Activated naive CD8-positive, alpha-beta T cell (primary cell): ENCODE measurements around the gene EIF3K.
"Not testable (repeated sequence)": the region's sequence is repeated elsewhere in the genome, so short reads cannot be mapped to it uniquely, and the experiment has no call there.

ENCODE experiments used
- H3K27ac Mint-ChIP-seq: one replicate; pipeline ENCODE4 v1.8.0; 2021; ENCODE audit warnings: mixed read lengths
- H3K27me3 Mint-ChIP-seq: one replicate; pipeline ENCODE4 v1.8.0; 2021; ENCODE audit warnings: mixed read lengths
- H3K36me3 Mint-ChIP-seq: one replicate; pipeline ENCODE4 v1.8.0; 2021; ENCODE audit warnings: mixed read lengths
- H3K4me1 Mint-ChIP-seq: one replicate; pipeline ENCODE4 v1.8.0; 2021; ENCODE audit warnings: low read depth, mixed read lengths
- H3K4me3 Mint-ChIP-seq: one replicate; pipeline ENCODE4 v1.8.0; 2021; ENCODE audit warnings: mild to moderate bottlenecking, mixed read lengths
- H3K9me3 Mint-ChIP-seq: one replicate; pipeline ENCODE4 v1.8.0; 2021; ENCODE audit warnings: low read depth, mixed read lengths

Gene EIF3K

DNA sequence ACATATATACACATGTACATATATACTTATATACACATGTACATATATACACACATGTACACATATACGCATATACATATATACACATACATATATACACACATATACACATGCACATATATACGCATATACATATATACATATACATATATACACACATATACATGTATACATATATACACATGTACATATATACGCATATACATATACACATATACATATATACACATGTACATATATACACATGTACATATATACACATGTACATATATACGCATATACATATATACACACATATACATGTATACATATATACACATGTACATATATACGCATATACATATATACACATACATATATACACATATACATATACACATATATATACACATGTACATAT lies 16.1 kb upstream of the EIF3K start:
- H3K4me3 Mint-ChIP-seq, H3K27me3 Mint-ChIP-seq, H3K4me1 Mint-ChIP-seq, H3K9me3 Mint-ChIP-seq, H3K27ac Mint-ChIP-seq, H3K36me3 Mint-ChIP-seq: not testable (repeated sequence)

DNA sequence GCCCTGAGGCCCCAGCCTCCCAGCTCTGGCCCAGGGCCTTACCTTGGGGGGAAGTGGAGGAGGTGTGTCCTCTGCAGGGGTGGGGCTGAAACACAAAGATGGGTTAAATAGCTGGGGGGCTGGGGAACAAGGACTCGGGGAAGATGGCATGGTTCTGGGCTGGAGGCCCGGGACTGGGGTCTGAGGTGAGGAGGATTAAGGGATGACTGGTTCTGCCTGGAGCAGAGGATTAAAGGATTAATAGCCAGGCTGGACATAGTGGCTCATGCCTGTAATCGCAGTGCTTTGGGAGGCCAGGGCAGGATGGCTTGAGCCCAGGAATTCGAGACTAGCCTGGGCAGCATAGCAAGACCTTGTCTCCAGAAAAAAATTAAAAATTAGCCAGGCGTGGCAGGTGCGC lies 12.9 kb upstream of the EIF3K start:
- Mint-ChIP-seq H3K4me1 (no peaks in the 10 kb centered on the region), H3K27me3 (no peaks in the 10 kb centered on the region), H3K27ac (no peak overlapping the region), H3K4me3 (no peak overlapping the region), H3K9me3 (no peaks in the 10 kb centered on the region), H3K36me3 (peaks cover 4% of the 10 kb centered on the region)

DNA sequence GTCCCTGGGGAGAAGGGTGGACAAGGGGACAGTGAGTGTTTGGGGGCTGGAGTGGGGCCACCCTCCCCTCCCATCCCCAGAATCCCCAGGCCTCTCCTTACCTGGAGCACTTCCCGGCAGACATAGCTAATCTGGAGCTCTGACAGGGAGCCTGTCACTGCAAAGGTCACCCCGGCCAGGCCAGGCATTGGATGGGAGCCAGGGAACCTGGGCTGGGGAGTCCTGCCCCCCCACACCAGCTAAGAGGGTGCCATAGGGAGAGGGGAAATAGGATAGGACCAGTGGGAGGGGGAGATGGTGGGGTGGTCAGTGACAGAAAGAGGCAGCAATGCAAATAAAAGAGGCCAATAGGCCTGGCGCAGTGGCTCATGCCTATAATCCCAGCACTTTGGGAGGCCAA lies 4.7 kb upstream of the EIF3K start:
- Mint-ChIP-seq H3K9me3 (no peaks in the 10 kb centered on the region), H3K4me3 (no peak overlapping the region), H3K36me3 (peaks cover 12% of the 10 kb centered on the region), H3K4me1 (peaks cover 39% of the 10 kb centered on the region), H3K27me3 (no peaks in the 10 kb centered on the region), H3K27ac (no peak overlapping the region)

DNA sequence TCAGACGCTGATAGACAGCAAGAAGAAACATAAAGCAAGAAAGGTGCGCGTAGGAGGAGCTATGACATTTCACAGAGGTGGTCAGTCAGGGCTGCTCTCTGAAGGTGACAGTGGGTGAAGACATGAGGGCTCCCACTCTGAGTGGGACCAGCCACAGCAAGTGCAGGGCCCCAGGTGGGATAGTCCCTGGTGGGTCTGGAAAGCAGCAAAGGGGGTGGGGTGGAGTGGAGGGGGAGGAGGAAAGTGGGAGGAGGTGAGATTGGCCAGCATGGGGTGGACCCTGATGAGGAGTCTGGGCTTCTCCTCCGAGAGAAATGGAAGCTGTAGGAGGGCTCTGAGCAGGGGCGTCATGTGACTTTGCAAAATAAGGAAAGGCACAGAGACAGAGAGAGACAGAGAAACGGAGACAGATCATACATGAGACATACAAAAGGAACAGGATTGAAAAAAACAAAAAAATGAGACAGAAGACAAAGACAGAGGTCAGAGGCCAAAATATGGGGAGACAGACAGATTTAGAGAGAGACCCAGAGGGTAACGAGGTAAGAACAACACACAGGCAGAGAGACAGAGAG lies 3.9 kb upstream of the EIF3K start:
- Mint-ChIP-seq H3K27me3 (no peaks in the 10 kb centered on the region), H3K4me1 (peaks cover 44% of the 10 kb centered on the region), H3K27ac (peak overlapping the region; percentile 89), H3K9me3 (no peaks in the 10 kb centered on the region), H3K4me3 (peak overlapping the region; percentile 82), H3K36me3 (peaks cover 12% of the 10 kb centered on the region)

GRCh38 chr19:38616265-38616664 lies 2.7 kb upstream of the EIF3K start:
- Mint-ChIP-seq H3K4me1 (peaks cover 47% of the 10 kb centered on the region), H3K9me3 (no peaks in the 10 kb centered on the region), H3K36me3 (peaks cover 10% of the 10 kb centered on the region), H3K4me3 (peak overlapping the region; percentile 100), H3K27me3 (no peaks in the 10 kb centered on the region), H3K27ac (peak overlapping the region; percentile 99)

GRCh38 chr19:38617283-38617763 lies 1.7 kb upstream of the EIF3K start:
- H3K4me3 Mint-ChIP-seq = peak overlapping the region; percentile 100
- H3K4me1 Mint-ChIP-seq = peaks cover 51% of the 10 kb centered on the region
- H3K9me3 Mint-ChIP-seq = no peaks in the 10 kb centered on the region
- no peaks in the 10 kb centered on the region for H3K27me3 Mint-ChIP-seq
- peaks cover 11% of the 10 kb centered on the region for H3K36me3 Mint-ChIP-seq
- peak overlapping the region; percentile 99 for H3K27ac Mint-ChIP-seq

GRCh38 chr19:38617764-38618589 lies 1.0 kb upstream of the EIF3K start, which contains the start of gene MAP4K1:
Gene MAP4K1, minus strand, starts transcription at chr19:38617953. Its CDS starts 58 bp downstream, at chr19:38617895.
- peaks cover 49% of the 10 kb centered on the region for H3K4me1 Mint-ChIP-seq
- H3K27ac Mint-ChIP-seq = peak within 1 kb of the TSS; percentile 99
- H3K27me3 Mint-ChIP-seq = no peaks in the 10 kb centered on the region
- peaks cover 8% of the 10 kb centered on the region for H3K36me3 Mint-ChIP-seq
- H3K4me3 Mint-ChIP-seq = peak within 1 kb of the TSS; percentile 100
- H3K9me3 Mint-ChIP-seq = no peaks in the 10 kb centered on the region

GRCh38 chr19:38619361-38620174 lies 580 bp downstream of the EIF3K start:
- H3K9me3 Mint-ChIP-seq = no peaks in the 10 kb centered on the region
- H3K27me3 Mint-ChIP-seq = no peaks in the 10 kb centered on the region
- peaks cover 42% of the 10 kb centered on the region for H3K4me1 Mint-ChIP-seq
- H3K4me3 Mint-ChIP-seq = peak overlapping the region; percentile 100
- peaks cover 4% of the 10 kb centered on the region for H3K36me3 Mint-ChIP-seq
- peak overlapping the region; percentile 99 for H3K27ac Mint-ChIP-seq

DNA sequence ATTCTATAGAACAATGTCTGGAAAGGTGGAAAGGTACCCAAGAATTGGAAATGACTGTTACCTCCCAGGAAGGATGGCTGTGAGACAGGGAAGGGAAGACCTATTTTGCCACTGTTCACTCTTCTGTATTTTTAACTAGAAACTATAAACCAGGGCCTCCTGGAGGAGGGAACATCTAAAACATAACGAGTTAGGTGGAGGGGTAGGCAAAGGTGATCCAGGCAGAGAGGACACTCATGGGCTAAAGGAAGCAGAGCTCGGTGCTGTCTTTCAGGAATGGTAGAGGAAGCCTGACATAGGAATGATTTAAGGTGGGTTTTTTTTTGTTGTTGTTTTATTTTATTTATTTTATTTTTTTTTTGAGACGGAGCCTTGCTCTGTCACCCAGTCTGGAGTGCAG lies 5.8 kb downstream of the EIF3K start:
- H3K27me3 Mint-ChIP-seq = no peaks in the 10 kb centered on the region
- H3K9me3 Mint-ChIP-seq = no peaks in the 10 kb centered on the region
- H3K36me3 Mint-ChIP-seq = peaks cover 5% of the 10 kb centered on the region
- no peak overlapping the region for H3K4me3 Mint-ChIP-seq
- no peak overlapping the region for H3K27ac Mint-ChIP-seq
- peaks cover 10% of the 10 kb centered on the region for H3K4me1 Mint-ChIP-seq

DNA sequence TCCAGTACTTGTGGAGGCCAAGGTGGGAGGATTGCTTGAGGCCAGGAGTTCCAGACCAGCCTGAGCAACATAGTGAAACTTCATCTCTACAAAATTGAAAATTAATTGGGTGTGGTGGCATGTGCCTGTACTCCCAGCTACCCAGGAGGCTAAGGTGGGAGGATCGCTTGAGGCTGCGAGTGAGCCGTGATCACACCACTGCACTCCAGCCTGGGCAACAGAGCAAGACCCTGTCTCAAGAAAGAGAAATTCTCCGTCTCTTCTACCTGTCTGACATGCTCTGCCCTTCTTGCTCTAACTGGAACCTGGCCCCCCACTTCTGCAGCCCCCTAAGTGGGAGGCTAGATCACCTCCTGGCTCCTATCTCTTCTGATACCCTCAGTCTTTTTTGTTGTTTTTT lies 7.4 kb downstream of the EIF3K start:
- no peak overlapping the region for H3K4me3 Mint-ChIP-seq
- H3K27ac Mint-ChIP-seq = no peak overlapping the region
- H3K4me1 Mint-ChIP-seq = peaks cover 6% of the 10 kb centered on the region
- H3K9me3 Mint-ChIP-seq = no peaks in the 10 kb centered on the region
- H3K36me3 Mint-ChIP-seq = peaks cover 5% of the 10 kb centered on the region
- H3K27me3 Mint-ChIP-seq = no peaks in the 10 kb centered on the region

GRCh38 chr19:38629568-38629967 lies 10.6 kb downstream of the EIF3K start:
- Mint-ChIP-seq H3K27ac (no peak overlapping the region), H3K27me3 (no peaks in the 10 kb centered on the region), H3K9me3 (no peaks in the 10 kb centered on the region), H3K4me3 (no peak overlapping the region), H3K36me3 (peaks cover 5% of the 10 kb centered on the region), H3K4me1 (peaks cover 9% of the 10 kb centered on the region)

- not testable (repeated sequence) for H3K9me3 Mint-ChIP-seq, H3K27me3 Mint-ChIP-seq, H3K27ac Mint-ChIP-seq, H3K4me3 Mint-ChIP-seq, H3K36me3 Mint-ChIP-seq
- H3K4me1 Mint-ChIP-seq = peaks cover 21% of the 10 kb centered on the region
Observed at GRCh38 chr19:38631301-38631700, 12.3 kb downstream of the EIF3K start.

DNA sequence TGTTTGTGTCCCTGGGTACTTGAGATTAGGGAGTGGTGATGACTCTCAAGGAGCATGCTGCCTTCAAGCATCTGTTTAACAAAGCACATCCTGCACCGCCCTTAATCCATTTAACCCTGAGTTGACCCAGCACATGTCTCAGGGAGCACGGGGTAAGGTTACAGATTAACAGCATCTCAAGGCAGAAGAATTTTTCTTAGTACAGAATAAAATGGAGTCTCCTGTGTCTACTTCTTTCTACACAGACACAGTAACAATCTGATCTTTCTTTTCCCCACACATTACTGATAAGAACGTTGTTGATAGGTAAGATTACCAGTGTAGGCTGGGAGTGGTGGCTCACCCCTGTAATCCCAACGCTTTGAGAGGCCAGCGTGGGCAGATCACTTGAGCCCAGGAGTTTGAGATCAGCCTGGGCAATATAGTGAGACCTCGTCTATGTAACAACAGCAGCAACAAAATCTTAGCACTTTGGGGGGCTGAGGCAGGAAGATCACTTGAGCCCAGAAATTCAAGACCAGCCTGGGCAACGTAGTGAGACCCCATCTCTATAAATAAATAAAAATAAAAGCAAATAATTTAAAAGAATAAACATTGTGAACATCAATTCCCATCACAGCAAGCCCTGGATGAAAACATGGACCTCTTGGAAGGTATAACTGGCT lies 13.0 kb downstream of the EIF3K start:
- H3K36me3 Mint-ChIP-seq, H3K4me3 Mint-ChIP-seq, H3K27me3 Mint-ChIP-seq, H3K27ac Mint-ChIP-seq, H3K9me3 Mint-ChIP-seq: not testable (repeated sequence)
- H3K4me1 Mint-ChIP-seq = peaks cover 28% of the 10 kb centered on the region

DNA sequence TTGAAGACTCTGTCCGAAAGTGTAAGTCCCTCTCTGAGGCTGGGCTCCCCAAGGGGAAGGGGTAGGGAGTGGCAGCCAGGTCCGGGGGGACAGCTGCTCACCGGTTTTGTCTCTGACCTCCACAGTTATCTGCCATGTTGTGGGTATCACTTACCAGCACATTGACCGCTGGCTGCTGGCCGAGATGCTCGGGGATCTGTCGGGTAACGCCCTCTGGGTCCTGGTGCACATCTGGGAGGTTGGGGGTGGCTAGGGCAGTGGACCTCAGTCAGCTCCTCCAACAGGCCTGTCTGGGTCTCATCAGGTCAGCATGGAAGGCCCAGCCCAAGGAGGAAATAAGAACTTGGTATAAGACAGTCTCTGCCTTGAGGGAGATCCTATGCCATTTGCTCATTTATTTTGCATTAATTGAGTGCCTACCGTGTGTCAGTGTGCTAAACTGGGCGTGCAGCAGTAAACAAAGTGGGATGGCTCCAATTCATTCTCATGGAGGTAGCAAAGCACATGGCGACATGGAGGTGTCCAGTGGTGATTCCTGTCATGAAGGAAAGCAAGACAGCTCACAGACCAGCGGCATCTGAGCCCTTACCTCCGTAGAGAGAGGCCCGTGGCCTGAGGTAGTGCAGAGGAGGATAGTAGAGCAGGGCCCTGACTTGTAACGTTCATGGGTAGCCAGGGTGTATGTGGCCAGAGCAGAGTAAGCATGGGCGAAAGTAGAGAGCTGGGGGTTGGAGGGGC lies 13.7 kb downstream of the EIF3K start:
- H3K4me3 Mint-ChIP-seq = no peak overlapping the region
- H3K9me3 Mint-ChIP-seq = no peaks in the 10 kb centered on the region
- H3K36me3 Mint-ChIP-seq = peaks cover 7% of the 10 kb centered on the region
- no peak overlapping the region for H3K27ac Mint-ChIP-seq
- H3K27me3 Mint-ChIP-seq = no peaks in the 10 kb centered on the region
- peaks cover 31% of the 10 kb centered on the region for H3K4me1 Mint-ChIP-seq
